Stimulated activated naive CD8-positive, alpha-beta T cell treated with anti-CD3 and anti-CD28 coated beads, Interleukin-15, amount 100 ng/mL, for 72 hours (primary cell): Measurements from ENCODE around the gene KDM4C.
"Not testable (repeated sequence)": the region's sequence is repeated elsewhere in the genome, so short reads cannot be mapped to it uniquely, and the experiment has no call there.

Experiments
- ATAC-seq: fragments of 150-1000 bp; cut with Tn5 transposase; 2 replicates; pipeline ENCODE4 v1.10.0; 2021; ENCODE audit warnings: mild to moderate bottlenecking, moderate library complexity
- DNase-seq, 2 donors: peaks; one replicate each; pipeline ENCODE4 v3.0.0; 2021 to 2022
- H3K27ac Mint-ChIP-seq, 2 donors: one replicate each; pipeline ENCODE4 v1.8.0; 2022; ENCODE audit warnings: mild to moderate bottlenecking in 2 of 2, mixed read lengths in 2 of 2, moderate library complexity in 2 of 2
- H3K27me3 Mint-ChIP-seq: one replicate; pipeline ENCODE4 v1.8.0; 2022; ENCODE audit warnings: mixed read lengths
- H3K4me1 Mint-ChIP-seq: one replicate; pipeline ENCODE4 v1.8.0; 2022; ENCODE audit warnings: mild to moderate bottlenecking, mixed read lengths
- H3K4me3 Mint-ChIP-seq, 2 donors: one replicate each; pipeline ENCODE4 v1.8.0; 2022; ENCODE audit warnings: mild to moderate bottlenecking in 2 of 2, mixed read lengths in 2 of 2, moderate library complexity in 1 of 2
- H3K9me3 Mint-ChIP-seq, 2 donors: one replicate each; pipeline ENCODE4 v1.8.0; 2022; ENCODE audit warnings: mixed read lengths in 2 of 2

The KDM4C gene

DNA sequence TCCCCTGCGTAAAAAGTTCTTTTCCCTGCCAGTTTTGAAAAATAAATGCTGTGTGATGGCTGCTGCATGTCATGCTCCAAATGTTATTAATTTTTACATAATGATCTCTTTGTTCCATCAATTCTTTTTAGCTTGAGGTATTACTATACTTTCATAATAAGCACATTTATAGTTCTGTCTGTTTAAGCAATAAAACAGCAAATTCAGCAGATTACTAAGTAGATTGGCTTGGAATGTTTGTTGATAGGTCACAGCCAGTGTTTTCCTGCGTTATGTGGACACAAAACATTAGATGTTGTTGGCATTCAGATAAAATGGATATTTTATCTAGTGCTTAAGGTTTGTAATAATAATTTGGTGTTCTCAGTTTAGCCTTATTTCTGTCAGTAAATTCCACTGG is 242.0 kb downstream of the KDM4C start:
- Mint-ChIP-seq H3K27ac (no peak overlapping the region), H3K27me3 (no peaks in the 10 kb centered on the region), H3K4me1 (no peaks in the 10 kb centered on the region), H3K9me3 (no peaks in the 10 kb centered on the region), H3K4me3 (no peak overlapping the region)
- DNase-seq (no peak), ATAC-seq (no peak)

DNA sequence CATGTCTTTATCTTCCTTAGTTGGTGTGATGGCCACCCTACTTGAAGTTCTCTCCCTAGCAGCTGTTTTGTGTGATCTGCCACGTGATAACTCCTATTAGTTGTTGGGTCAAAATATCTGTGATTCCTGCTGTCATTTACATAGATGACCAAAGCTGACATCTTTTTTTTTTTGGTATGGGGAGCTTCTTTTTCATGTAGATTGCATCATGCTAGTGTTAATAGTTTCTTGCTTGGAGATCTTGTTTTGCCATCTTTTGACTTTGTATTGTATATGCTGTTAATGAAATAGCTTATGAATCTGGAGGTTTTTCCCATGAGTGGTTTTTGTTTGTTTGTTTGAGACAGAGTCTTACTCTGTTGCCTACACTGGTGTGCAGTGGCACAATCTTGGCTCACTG is 243.8 kb downstream of the KDM4C start:
- ATAC-seq (no peak), DNase-seq (no peak)
- H3K27me3 Mint-ChIP-seq = no peaks in the 10 kb centered on the region
- H3K4me1 Mint-ChIP-seq = no peaks in the 10 kb centered on the region
- H3K27ac Mint-ChIP-seq = peak overlapping the region in 1 of 2 donors; percentile 11
- H3K4me3 Mint-ChIP-seq = no peak overlapping the region
- H3K9me3 Mint-ChIP-seq = no peaks in the 10 kb centered on the region

DNA sequence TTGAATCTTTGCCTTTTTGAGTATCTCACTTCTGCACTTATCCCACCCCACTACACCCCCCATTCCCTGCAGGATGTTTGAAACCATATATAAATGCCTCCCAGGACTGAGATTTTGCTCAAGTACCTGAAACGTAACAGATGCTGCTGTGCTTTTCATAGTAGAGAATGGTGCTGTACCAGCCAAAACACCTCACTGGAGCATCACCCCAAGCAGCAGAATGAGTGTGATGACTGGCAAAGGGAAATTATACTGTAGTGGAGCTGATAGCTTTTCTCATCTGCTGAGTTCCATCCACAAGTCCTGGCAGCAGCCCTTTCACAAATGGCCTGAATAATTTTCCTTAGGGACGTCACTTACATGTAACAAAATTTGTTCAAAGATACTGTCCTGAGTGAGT is 246.1 kb downstream of the KDM4C start:
- ATAC-seq = no peak
- Mint-ChIP-seq H3K4me3 (no peak overlapping the region), H3K27me3 (no peaks in the 10 kb centered on the region), H3K4me1 (no peaks in the 10 kb centered on the region), H3K27ac (no peak overlapping the region), H3K9me3 (peaks cover 0 to 12% of the 10 kb centered on the region in 2 donors)
- DNase-seq = no peak

DNA sequence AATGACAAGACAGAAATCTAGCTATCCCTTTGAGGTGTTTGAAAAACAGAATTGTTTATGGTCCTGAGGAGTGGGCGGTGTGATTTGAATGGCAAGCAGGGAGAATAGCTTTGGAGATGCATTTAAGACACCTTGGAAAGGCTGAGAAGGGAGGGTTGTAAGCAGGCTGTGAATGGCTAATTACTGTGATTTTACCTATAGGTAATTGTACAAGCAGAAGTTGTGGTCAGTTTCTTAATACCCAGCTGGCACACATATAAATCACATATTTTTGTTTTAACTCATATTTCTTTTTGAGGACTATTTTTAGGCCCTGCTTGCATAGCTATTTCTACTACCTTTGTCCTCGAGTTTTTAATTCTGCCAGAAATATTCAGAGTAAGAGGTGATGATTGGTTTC is 248.6 kb downstream of the KDM4C start:
- Mint-ChIP-seq H3K9me3 (peaks cover 0 to 12% of the 10 kb centered on the region in 2 donors), H3K4me3 (no peak overlapping the region), H3K4me1 (peaks cover 11% of the 10 kb centered on the region), H3K27ac (no peak overlapping the region), H3K27me3 (no peaks in the 10 kb centered on the region)
- ATAC-seq = no peak
- no peak for DNase-seq

DNA sequence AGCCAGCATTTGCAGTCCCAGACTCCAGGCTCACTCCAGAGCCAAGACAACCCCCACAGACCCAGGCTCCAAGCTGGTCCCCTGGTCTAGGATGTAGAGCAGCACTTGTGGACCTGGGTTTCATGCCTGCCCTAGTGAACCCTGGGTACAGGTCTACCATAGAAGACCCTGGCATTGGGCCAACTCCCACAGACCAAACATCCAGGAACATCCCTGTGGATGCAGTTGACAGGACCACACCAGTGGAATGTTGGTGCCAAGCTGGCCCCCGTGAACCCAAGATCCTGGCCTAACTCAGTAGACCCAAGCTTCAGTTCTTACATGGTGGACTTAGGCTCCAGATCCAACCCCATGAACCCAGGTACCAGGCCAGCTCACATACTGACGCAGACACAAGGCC is 250.6 kb downstream of the KDM4C start:
- no peak overlapping the region for H3K27ac Mint-ChIP-seq
- peaks cover 0 to 12% of the 10 kb centered on the region in 2 donors for H3K9me3 Mint-ChIP-seq
- DNase-seq (no peak), ATAC-seq (no peak)
- H3K4me1 Mint-ChIP-seq = peaks cover 20% of the 10 kb centered on the region
- H3K4me3 Mint-ChIP-seq = no peak overlapping the region
- H3K27me3 Mint-ChIP-seq = no peaks in the 10 kb centered on the region

DNA sequence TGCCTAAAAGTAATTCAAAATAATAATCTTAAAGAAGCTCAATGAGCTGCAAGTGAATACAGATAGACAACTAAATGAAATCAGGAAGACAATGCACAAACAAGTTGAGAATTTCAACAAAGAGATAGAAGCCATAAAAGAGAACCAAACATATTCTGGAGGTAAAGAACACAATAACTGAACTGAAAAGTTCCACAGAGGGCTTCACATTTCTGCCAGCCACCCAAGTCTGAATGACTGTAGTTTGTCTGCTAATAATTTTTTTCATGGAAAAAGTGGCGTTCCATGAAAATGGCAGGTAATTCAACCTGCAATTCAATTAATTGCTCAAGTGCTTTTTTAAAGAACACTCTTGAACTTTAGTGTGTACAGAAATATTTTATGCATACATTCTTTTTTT is 251.3 kb downstream of the KDM4C start:
- Mint-ChIP-seq H3K9me3 (peaks cover 0 to 12% of the 10 kb centered on the region in 2 donors), H3K27me3 (no peaks in the 10 kb centered on the region), H3K27ac (no peak overlapping the region), H3K4me3 (no peak overlapping the region), H3K4me1 (peaks cover 20% of the 10 kb centered on the region)
- DNase-seq = no peak
- ATAC-seq = no peak

DNA sequence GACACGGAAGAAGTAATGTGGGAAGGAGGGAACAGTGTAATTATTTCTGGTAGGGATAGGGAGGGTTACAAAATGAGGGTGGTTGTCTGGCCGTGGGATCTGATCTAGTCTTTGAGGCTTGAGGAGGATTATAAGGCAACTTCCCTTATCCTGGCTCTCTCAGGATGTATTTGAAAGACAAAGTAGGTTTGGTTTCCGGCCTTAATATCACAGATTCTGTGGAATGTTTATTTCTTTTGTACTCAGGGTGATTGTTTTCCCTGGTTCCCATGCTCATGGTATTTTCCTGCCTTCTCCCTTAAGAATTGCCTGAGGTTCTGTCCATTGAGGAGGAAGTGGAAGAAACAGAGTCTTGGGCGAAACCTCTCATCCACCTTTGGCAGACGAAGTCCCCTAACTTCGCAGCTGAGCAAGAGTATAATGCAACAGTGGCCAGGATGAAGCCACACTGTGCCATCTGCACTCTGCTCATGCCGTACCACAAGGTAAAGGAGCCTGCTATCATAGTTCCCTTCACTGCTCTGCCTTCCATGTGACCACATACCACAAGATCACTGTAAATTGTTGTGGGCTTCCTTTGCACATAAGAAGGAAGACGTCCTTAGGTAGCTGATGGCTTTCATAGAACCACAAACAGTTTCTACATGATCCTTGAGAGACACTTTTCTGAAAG is 253.8 kb downstream of the KDM4C start:
- peak overlapping the region in 1 of 2 donors; percentile 24 for H3K27ac Mint-ChIP-seq

DNA sequence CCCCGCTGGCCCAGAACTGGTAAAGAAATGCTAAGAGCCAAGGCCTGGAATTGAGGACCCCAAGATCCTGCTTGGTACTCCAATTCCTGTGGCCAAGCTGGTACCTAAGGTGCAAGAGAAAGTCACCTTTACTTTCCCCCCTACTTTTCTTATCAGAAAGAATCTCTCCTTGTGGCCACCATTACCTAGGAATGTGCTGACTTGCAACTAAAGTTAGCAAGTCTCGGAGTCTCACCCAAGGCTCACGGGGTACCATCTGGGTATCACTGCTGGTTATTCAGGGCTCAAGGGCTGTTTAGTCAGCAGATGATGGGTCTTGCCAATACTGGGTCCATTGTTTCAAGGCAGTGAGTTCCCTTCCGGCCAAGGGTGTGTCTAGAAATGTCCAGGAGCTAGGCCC is 270.2 kb downstream of the KDM4C start:
- no peaks in the 10 kb centered on the region for H3K4me1 Mint-ChIP-seq
- no peaks in the 10 kb centered on the region for H3K27me3 Mint-ChIP-seq
- ATAC-seq (no peak), DNase-seq (no peak)
- no peak overlapping the region for H3K4me3 Mint-ChIP-seq
- no peaks in the 10 kb centered on the region for H3K9me3 Mint-ChIP-seq
- H3K27ac Mint-ChIP-seq = no peak overlapping the region

More for the DNA sequence above, 253.8 kb downstream of the KDM4C start:
- peaks cover 0 to 12% of the 10 kb centered on the region in 2 donors for H3K9me3 Mint-ChIP-seq
- no peaks in the 10 kb centered on the region for H3K27me3 Mint-ChIP-seq
- no peak overlapping the region for H3K4me3 Mint-ChIP-seq
- H3K4me1 Mint-ChIP-seq = peaks cover 20% of the 10 kb centered on the region
- peak in 1 of 2 donors; percentile 21 for DNase-seq
- ATAC-seq = peak; percentile 98

DNA sequence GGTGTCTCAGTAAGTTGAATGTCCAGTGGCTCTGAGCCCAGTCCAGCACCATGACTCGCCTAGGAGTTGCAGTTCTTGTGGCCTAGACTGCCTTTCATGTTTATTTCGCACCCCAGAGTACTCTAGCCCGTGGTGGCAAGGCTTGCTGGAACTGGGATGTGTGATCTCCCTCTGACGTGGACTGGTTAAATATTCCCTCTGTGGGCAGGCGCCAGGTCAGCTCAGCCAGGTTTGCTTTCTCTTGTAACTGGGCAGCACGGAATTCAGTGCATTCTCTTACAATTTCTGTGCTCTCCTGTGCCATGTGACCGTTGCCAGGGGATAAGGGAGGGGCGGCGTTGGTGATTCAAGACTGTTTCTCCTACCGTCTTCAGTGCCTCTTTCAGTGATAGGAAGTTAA is 270.8 kb downstream of the KDM4C start:
- no peak for DNase-seq
- Mint-ChIP-seq H3K27me3 (no peaks in the 10 kb centered on the region), H3K4me1 (no peaks in the 10 kb centered on the region), H3K9me3 (no peaks in the 10 kb centered on the region), H3K27ac (no peak overlapping the region), H3K4me3 (no peak overlapping the region)
- no peak for ATAC-seq

DNA sequence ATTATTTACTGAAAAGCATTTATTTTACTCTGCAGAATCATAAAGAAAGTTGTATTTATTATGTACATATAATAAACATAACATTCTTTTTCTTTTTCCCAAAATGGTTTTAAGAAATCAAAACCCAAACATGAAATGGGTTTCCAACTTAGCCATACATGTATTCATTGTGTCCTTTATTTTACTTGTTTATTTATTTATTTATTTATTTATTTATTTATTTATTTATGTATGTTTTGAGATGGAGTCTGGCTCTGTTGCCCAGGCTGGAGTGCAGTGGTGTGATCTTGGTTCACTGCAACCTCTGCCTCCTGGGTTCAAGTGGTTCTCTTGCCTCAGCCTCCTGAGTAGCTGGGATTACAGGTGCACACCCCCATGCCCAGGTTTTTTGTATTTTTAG is 273.2 kb downstream of the KDM4C start:
- not testable (repeated sequence) for H3K27me3 Mint-ChIP-seq, H3K27ac Mint-ChIP-seq, H3K4me3 Mint-ChIP-seq

DNA sequence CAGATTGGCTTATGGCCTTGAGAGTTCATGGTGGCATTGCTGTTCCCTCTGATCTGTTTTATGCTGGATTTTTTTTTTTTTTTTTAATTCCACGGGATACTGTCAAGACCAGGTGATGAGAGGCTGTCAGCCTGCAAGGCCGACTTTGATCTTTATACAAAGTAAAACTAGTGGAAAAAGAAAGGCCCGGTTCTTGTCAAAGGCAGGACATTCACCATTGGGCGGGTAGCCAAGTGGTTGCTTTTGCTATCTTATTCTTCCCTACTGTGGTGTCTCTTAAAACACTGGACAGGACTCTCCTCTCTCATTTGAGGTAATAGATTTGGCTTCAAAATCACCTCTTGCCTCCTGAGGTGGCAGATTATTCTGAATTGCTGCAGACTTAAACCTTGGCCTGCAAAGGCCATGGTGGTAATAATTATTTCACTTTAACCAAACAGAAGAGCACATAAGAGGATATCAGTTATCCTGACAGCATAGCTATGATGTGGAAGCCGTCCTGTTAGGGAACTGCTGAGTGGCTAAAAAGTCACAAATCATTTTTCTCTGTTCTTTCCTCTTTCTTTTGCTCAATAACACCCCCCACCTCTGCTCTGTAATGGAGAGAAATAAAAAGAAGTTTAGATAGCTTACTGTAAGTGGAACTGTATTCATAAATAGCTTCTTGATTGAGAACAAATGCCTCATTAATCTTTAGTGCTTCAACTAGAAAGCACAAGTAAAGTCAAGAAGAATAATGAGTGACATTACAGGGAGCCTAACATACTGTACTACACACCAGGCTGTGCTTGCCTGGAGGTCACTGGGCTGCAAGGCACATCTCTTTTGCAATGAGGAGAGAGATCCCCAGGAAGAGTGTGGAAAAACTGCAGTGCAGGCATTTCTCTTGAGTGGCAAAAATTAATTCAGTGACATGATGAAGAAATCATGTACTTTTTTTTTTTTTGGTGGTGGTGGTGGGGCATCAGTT is 275.6 kb downstream of the KDM4C start:
- DNase-seq (no peak), ATAC-seq (no peak)
- Mint-ChIP-seq H3K27me3 (no peaks in the 10 kb centered on the region), H3K4me3 (no peak overlapping the region), H3K4me1 (no peaks in the 10 kb centered on the region), H3K27ac (no peak overlapping the region), H3K9me3 (no peaks in the 10 kb centered on the region)

More for the DNA sequence above, 273.2 kb downstream of the KDM4C start:
- not testable (repeated sequence) for ATAC-seq, H3K9me3 Mint-ChIP-seq, H3K4me1 Mint-ChIP-seq, DNase-seq

DNA sequence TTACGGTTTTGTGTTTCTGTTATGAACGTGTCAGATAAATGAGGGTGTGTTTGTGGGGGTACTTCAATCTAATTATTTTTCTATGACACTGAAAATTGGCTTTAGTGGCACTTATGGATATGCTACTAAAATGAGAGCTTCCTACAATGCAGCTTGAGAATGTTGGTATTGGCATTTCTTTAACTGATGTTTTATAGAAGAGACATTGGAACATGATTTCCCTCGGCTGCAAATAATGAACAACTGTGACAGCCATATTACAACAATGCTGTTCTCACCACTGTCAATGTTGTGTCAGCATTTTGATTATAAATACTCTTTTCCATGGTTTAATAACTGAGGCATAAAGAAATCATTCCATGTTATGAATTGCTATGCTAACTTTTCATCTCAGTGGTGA is 279.4 kb downstream of the KDM4C start:
- no peaks in the 10 kb centered on the region for H3K9me3 Mint-ChIP-seq
- no peak overlapping the region for H3K27ac Mint-ChIP-seq
- H3K4me1 Mint-ChIP-seq = no peaks in the 10 kb centered on the region
- H3K27me3 Mint-ChIP-seq = no peaks in the 10 kb centered on the region
- ATAC-seq (no peak), DNase-seq (no peak)
- H3K4me3 Mint-ChIP-seq = no peak overlapping the region

DNA sequence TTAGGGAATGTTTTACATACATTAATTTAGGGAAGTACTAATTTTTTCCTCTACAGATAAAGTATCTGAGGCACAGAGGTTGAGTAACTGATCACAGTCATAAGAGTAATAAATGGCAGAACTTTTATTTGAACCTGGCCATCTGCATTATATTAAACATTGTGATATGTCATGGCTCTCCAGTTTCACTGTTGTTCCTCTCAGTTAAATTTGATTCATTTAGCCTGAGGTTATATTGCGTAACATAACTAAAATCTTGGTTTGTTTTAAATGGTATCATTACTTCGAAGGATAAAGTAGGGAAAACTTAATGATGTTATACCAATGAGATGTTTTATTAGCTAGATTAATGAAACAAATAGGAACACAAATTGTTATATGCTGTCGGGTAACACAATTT is 284.4 kb downstream of the KDM4C start:
- Mint-ChIP-seq H3K27ac (peak overlapping the region in 1 of 2 donors; percentile 8), H3K4me3 (no peak overlapping the region), H3K9me3 (no peaks in the 10 kb centered on the region), H3K4me1 (peaks cover 17% of the 10 kb centered on the region), H3K27me3 (no peaks in the 10 kb centered on the region)
- DNase-seq (no peak), ATAC-seq (no peak)

DNA sequence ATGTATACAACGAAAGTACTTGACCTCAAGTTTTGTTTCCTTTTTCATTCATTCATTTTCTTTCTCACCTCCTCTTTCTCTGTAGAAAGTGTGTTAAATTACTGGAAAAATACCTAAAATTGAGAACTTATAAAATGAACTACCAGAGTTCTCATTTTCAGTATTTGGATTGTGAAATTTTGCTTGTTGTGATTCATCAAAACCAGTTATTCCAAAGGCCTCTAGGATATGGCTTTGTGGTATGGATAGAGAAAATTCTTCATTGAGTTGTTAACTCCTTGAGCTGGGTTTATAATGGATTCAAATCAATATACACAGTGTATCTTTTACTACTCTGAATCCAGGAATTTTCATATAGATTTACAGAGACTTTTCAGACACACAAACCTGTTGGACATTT is 287.6 kb downstream of the KDM4C start:
- DNase-seq (no peak), ATAC-seq (no peak)
- no peaks in the 10 kb centered on the region for H3K9me3 Mint-ChIP-seq
- no peak overlapping the region for H3K4me3 Mint-ChIP-seq
- no peak overlapping the region for H3K27ac Mint-ChIP-seq
- H3K27me3 Mint-ChIP-seq = no peaks in the 10 kb centered on the region
- peaks cover 22% of the 10 kb centered on the region for H3K4me1 Mint-ChIP-seq

DNA sequence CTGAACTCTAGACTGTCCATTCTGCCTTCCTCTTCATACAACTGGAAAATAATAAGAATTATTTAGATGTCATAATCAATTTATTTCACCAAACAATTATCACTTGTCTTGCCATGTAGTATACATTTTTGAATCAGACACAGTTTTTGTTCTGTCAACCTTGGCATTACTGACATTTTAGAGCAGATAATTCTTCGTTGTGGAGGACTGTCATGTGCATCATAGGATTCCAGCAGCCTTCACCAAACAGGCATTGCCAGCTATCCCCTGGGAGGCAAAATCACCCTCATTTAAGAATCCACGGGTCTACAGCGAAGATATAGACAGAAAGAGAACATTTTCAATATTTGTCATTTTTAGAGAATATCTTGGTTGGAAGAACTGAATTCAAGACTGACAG is 293.9 kb downstream of the KDM4C start:
- Mint-ChIP-seq H3K27me3 (no peaks in the 10 kb centered on the region), H3K9me3 (no peaks in the 10 kb centered on the region), H3K4me3 (no peak overlapping the region), H3K4me1 (peaks cover 22% of the 10 kb centered on the region), H3K27ac (no peak overlapping the region)
- DNase-seq = no peak
- ATAC-seq = no peak

DNA sequence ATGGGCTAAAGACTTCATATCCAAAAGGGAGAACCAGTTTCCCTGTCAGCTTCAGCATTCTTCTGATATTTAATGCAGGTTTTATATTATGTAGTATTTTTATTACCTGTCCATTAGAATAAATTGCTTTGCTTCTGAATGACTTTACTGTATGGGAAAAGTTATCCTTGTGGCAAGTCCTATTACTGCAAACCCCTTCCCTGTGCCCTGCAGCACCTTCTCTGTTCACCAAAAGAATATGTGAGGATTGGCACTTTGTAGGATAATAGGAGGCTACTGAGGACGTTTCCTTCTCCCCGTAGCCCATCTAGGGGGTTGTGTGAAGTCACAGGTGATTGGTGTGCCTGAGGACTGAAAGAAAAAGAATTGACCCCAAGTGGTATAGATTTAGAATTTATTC is 296.1 kb downstream of the KDM4C start:
- DNase-seq = no peak
- no peak for ATAC-seq
- peaks cover 22% of the 10 kb centered on the region for H3K4me1 Mint-ChIP-seq
- H3K4me3 Mint-ChIP-seq = no peak overlapping the region
- H3K27ac Mint-ChIP-seq = no peak overlapping the region
- no peaks in the 10 kb centered on the region for H3K27me3 Mint-ChIP-seq
- H3K9me3 Mint-ChIP-seq = no peaks in the 10 kb centered on the region
